ENCODE results near the gene TBC1D2B. TPM values are rescaled to one million over a fixed set of nuclear protein-coding genes. Genes with fewer than 3 reads are reported as not detected.
A peak's percentile ranks its signal among the peaks of the same experiment; 100 is the strongest.

Gene TBC1D2B
- total and polyA plus RNA-seq, 4 donors: 21.8 to 62.9 (median 38.9) TPM

- H3K36me3 ChIP-seq (ENCODE audit: control insufficient read depth in 4 of 4, insufficient read depth in 4 of 4, low read length in 4 of 4): peaks cover 0 to 26% (median 18%) of the 10 kb centered on the region in 4 donors
- H3K27ac ChIP-seq (ENCODE audit: low read depth in 1 of 2, low read length in 1 of 2): no peak overlapping the region
- WGBS, 2 donors: 26 to 53% methylated on average over 1 of the region's 1 CpG
Measured at GRCh38 chr15:78040653-78041244, 36.8 kb downstream of the TBC1D2B start.

GRCh38 chr15:78038585-78039247 is 38.8 kb downstream of the TBC1D2B start:
- Histone ChIP-seq H3K27ac (ENCODE audit: low read depth in 1 of 2, low read length in 1 of 2) (peak overlapping the region in 1 of 2 donors; percentile 30), H3K27me3 (ENCODE audit: control insufficient read depth in 3 of 3, insufficient read depth in 3 of 3, low read length in 2 of 3) (no peaks in the 10 kb centered on the region), H3K4me3 (no peak overlapping the region), H3K4me1 (ENCODE audit: control insufficient read depth in 5 of 5, insufficient read depth in 5 of 5, low read length in 5 of 5) (peaks cover 0 to 33% (median 22%) of the 10 kb centered on the region in 5 donors), H3K36me3 (ENCODE audit: control insufficient read depth in 4 of 4, insufficient read depth in 4 of 4, low read length in 4 of 4) (peaks cover 0 to 16% (median 13%) of the 10 kb centered on the region in 4 donors), H3K9me3 (ENCODE audit: control insufficient read depth in 4 of 4, insufficient read depth in 3 of 4, low read length in 3 of 4) (peaks cover 0 to 2% (median 0%) of the 10 kb centered on the region in 4 donors), H3K9ac (ENCODE audit: insufficient read depth in 1 of 2, low read length in 2 of 2) (no peak overlapping the region)
- DNase-seq: no peak
- no peak for ATAC-seq (ENCODE audit: insufficient read depth, low FRiP score)
- no peak for TF ChIP-seq CTCF (IDR thresholded peaks at IDR 0.05; ENCODE audit: control extremely low read depth, extremely low read depth)
- 71 to 79% methylated on average over 8 of the region's 8 CpGs for WGBS, 2 donors

More at GRCh38 chr15:78040653-78041244, 36.8 kb downstream of the TBC1D2B start:
- TF ChIP-seq CTCF (IDR thresholded peaks at IDR 0.05; ENCODE audit: control extremely low read depth, extremely low read depth): no peak
- peaks cover 0 to 2% (median 0%) of the 10 kb centered on the region in 4 donors for H3K9me3 ChIP-seq (ENCODE audit: control insufficient read depth in 4 of 4, insufficient read depth in 3 of 4, low read length in 3 of 4)
- ATAC-seq (ENCODE audit: insufficient read depth, low FRiP score) (no peak), DNase-seq (no peak)
- H3K4me3 ChIP-seq: no peak overlapping the region
- H3K9ac ChIP-seq (ENCODE audit: insufficient read depth in 1 of 2, low read length in 2 of 2): no peak overlapping the region
- H3K4me1 ChIP-seq (ENCODE audit: control insufficient read depth in 5 of 5, insufficient read depth in 5 of 5, low read length in 5 of 5): peaks cover 0 to 22% (median 5%) of the 10 kb centered on the region in 5 donors
- no peaks in the 10 kb centered on the region for H3K27me3 ChIP-seq (ENCODE audit: control insufficient read depth in 3 of 3, insufficient read depth in 3 of 3, low read length in 2 of 3)

GRCh38 chr15:78037779-78038305 is 39.7 kb downstream of the TBC1D2B start:
- Histone ChIP-seq H3K27ac (ENCODE audit: low read depth in 1 of 2, low read length in 1 of 2) (peak overlapping the region in 1 of 2 donors; percentile 77), H3K36me3 (ENCODE audit: control insufficient read depth in 4 of 4, insufficient read depth in 4 of 4, low read length in 4 of 4) (peaks cover 0 to 12% (median 10%) of the 10 kb centered on the region in 4 donors), H3K4me3 (no peak overlapping the region), H3K9ac (ENCODE audit: insufficient read depth in 1 of 2, low read length in 2 of 2) (no peak overlapping the region), H3K27me3 (ENCODE audit: control insufficient read depth in 3 of 3, insufficient read depth in 3 of 3, low read length in 2 of 3) (no peaks in the 10 kb centered on the region), H3K4me1 (ENCODE audit: control insufficient read depth in 5 of 5, insufficient read depth in 5 of 5, low read length in 5 of 5) (peaks cover 0 to 33% (median 22%) of the 10 kb centered on the region in 5 donors), H3K9me3 (ENCODE audit: control insufficient read depth in 4 of 4, insufficient read depth in 3 of 4, low read length in 3 of 4) (peaks cover 0 to 2% (median 0%) of the 10 kb centered on the region in 4 donors)
- 19 to 49% methylated on average over 4 of the region's 4 CpGs for WGBS, 2 donors
- no peak for TF ChIP-seq CTCF (IDR thresholded peaks at IDR 0.05; ENCODE audit: control extremely low read depth, extremely low read depth)
- ATAC-seq (ENCODE audit: insufficient read depth, low FRiP score): no peak
- DNase-seq: no peak

Measured in lung (tissue), 12 donors.